HuH-7 (cell line): Measurements from ENCODE around the gene VAT1L.

ENCODE experiments used
- DNase-seq: peaks from one replicate; pipeline ENCODE4 v3.0.0; 2011; ENCODE audit warnings: low spot score

Gene VAT1L

DNA sequence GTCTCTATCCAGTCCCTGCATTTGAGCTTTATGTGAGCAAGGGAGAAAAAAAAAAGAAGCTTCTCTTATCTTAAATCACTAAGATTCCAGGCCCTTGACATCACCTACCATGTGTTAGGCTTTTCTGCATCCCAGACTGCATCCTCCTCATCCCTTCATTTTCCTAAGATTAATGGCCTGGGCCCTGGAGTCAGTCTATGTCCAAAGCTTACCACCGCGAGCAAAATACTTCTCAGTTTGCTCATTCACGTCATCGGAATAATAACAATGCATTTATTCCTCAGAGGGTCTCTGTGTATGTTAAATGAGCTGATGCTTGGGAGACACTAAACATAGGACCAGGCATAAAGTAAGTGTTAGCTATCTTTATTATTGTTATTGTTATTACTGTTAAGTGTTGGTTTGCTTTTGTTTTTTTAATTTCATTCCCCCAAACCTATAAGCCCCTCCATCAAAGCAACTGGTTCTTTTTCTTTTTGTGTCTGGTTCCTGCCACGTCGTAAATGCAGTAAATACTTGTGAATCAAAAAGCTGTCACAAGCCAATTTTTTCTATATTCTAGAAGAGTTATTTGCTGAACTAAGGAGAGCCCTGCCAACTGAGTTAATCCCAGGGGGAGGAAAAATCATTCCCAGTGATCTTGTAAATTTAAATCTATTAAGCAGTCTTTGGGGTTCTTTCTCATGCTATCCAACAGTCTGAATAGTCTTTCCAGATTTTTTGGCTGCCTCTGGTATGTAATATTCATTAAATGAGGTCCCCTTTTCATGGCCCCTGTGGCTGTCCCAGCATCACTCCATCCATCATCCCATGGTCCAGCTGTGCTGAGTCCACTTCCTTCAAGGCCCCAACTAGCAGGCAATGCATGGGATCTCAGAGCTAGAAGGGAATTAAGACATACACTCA lies 46.5 kb downstream of the VAT1L start:
- DNase-seq: no peak

DNA sequence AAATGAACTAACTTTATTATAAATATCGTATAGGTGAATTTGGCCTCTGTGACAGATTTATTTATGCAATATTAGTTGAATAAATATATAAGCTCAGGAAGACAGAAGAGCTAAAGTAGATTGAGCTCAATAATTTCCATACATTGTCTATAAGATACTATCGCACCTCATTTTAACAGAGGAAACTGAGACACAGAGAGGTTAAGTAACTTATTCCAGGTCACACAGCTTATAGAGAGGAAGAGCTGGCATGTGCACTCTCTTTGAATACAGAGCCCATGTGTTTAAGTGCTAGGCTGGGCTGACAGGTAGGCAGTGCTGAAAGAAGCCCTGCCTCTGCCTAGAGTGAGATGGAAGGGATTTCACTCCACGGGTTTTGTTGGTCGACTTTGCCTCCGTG lies 48.4 kb downstream of the VAT1L start:
- DNase-seq: no peak

DNA sequence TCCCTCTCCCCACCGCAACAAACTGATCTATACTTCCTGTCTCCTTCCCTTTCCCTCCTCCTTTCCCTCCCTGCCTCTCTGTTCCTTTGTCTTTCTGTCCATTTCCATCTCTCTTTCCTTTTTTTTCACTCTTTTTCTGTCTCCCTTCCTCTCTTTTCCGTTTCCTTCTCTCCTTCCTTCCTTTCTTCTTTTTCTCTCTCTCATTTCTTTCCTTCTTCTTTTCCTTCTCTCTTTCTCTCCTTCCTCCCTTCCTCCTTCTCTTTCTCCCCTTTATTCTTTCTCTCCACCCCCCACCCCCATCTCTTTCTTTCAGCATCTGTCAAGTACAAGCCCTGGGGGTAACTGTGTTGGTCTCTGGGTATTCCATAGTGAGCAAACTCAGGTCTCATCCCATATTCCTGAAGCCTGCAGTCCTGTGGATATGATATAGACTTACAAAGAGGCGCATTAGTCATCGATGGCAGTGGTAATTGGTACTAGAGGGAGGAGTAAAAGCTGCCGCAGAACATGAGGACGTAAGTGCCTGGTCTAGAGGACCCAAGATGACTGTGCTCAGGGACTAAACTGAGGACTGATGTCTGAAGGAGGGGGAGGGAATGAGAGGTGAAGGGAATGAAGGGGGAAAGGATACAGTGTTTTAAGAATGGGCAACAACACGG lies 50.4 kb downstream of the VAT1L start:
- DNase-seq: no peak

DNA sequence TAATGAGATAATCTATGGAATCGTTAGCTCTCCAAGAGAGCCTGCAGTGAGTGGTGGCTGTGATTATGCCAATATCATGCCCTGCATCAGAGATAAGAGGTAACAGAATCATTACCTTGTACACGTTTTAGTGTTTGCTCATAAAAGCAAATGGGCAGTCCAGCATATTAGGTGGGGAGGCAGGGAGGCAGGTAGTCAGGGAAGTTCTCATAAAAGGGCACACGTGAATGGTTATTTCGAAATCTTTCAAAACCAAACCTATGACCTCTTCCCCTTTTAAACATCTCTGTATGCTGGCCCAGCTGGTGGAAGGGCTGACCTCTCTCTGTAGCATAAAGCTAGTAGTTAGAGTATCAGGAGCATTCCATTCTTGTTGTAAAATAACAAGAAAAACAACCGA lies 51.7 kb downstream of the VAT1L start:
- DNase-seq: no peak

DNA sequence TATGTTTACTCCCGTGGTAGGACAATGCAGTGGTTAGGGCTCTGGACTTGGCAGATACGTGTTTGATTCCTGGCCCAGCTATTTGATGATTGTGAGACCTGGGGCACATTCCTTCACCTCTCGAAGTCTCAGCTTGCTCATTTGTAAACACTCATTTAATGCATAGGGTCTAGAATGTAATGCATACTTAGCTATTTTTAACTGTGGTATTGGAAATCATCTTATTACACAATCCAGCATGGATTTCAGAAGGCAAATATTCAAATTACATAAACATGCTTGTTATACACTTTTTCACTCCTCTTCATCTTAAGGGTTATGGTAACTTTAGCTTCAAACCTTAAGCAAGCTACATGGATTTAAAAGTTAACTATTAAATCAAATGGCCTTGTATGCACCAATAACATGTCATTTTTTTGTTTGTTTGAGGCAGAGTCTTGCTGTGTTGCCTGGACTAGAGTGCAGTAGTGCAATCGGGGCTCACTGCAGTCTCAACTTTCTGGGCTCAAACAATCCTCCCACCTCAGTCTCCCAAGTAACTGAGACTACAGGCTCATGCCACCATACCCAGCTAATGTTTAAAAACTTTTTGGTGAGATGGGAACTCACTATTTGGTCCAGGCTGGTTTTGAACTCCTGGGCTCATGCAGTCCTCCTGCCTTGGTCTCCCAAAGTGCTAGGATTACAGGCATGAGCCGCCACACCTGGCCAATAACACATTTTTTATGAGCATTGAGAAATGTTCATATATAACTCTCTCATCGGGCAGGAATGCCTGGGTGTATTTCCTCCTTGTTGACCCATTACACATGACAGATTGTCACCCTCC lies 52.5 kb downstream of the VAT1L start:
- no peak for DNase-seq

DNA sequence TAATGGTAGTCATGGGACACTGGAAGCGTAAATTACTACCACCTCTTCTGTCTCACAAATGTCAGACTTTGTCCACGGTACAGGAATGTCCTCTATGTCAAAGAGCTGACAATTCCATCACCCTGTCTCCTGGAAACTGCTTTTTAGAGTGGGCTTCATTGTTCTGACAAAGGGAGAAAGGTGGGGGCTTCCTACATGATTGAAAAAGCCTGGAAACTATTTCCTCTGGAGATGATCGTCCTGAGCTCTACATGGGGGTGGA lies 53.1 kb downstream of the VAT1L start:
- DNase-seq: no peak

DNA sequence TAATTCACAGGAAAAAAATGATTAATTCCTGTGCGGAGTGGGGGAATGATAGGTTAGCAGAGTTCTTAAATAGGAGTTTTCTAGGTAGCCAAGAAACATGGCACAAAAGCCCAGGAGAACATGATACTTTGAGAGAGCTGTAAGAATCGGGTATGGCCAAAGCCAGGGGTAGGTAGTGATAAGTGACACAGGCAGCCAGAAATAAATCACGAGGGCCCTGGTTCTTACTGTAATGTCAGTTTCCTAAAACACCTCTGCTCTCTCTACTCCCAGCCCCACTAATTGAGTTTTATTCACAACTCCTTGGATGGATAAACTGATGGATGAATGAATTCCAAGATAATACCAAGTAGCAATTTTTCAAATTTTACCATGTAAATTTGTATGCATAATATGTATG lies 54.1 kb downstream of the VAT1L start:
- DNase-seq: no peak

DNA sequence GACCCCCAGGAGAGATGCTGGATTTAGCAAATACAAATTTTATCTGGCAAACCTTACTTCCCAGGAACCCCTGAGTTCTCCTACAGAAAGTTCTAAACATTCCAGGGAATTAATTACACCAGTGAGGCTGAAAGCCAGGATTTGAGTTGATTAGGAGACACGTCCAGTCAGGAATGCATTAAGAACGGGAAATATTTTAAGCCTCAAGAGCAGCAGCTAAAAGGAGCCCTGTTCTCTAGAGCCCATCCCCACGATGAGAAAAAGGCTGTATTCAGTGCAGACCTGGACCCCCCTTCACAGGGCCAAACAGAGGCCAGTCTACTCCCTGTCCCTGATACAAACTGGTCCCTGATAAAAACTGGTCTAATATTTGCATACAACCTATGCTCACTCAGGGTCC lies 55.0 kb downstream of the VAT1L start:
- no peak for DNase-seq

DNA sequence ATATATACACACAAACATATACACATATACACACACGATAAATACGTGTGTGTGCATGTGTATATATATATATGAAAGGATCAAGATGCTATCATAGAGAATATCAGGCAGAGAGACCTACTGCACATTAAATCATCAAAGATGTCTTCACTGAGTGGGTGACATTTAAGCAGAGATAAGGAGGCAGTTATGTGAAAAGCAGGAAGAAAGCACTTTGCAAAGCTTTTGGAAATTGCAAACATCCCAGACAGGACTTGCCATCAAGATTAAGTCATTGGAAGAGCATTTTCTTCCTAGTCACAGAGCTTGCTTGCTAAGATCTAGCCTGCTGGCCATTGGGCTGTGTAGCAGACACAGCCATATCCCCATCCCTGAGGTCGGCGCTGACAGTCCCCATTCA lies 56.4 kb downstream of the VAT1L start:
- DNase-seq: no peak

DNA sequence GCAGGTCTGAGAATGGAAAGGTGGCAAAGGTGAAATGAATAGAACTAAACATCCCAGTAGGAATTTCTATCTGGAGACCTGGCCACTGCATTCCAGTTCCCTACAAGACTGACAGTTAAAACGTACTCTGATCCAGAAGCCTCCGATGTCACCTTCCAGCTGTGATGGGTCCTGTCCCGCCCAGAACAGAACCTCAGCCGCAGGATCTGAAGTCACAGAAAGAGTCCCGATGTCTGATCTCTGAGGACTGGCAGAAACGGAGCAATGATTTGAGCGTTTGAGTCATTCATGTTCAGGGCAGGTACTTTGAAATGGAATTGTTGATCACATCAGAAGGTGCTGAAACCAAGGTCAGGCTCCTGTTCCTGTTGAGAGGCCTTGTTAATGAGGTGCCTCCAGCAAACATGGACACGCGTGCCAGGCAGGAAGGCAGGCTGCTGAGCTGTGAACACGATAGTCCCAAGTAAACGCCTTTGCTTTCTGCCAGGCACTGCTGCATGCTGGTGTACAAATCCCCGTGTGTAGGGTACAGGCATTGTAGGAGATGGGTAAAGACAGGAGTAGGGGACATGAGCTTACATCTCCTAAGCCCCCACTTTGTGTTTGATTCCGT lies 61.4 kb downstream of the VAT1L start:
- no peak for DNase-seq

DNA sequence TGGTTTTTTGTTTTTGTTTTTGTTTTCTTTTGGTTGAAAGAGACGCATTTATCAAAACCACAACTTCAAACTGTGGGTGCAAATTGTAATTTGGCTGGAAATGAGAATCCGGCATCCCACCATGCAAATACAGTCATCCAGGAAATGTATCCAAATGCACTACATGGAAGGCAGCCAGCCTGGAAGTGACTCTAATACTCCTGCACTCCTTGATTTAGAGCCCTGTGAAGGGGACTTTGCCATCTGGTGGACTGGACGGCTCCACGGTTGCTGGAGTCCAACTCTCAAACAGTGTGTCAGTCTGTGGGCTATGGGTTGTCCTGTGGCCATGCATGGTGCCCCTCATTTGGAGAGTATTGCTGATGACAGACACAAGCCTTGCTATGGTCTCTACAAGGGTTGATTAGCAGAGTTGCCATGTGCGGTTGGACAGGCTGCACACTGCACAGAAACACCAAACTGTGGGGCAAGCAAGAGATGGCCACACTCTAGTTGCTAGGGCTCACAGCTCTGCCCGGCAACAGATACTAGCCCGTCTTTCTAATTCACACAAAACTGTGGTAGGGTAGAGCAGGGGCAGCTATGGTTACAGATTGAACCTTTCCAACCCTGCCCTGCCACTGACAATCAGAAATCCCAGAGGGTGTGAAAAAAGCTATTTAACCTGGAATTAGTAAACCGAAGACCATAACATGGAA lies 62.4 kb downstream of the VAT1L start:
- DNase-seq: no peak

DNA sequence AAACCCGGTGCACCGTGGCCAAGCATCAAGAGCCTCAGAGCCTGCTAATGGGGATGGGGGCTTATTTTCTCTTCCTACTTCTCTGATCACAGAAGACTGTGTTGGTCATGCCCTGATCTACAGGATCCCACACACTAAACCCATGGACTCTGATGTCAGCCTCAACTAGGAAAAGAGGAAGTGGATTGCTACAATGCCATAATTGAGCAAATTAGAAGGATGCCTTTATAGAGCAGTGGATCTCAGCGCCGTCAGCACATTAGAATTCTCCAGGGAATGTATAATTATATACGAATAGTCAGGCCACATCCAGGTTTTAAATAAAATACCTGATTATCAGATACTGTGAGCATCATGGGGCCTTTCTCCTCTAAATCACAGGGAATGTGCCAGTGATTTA lies 64.8 kb downstream of the VAT1L start:
- DNase-seq: no peak

DNA sequence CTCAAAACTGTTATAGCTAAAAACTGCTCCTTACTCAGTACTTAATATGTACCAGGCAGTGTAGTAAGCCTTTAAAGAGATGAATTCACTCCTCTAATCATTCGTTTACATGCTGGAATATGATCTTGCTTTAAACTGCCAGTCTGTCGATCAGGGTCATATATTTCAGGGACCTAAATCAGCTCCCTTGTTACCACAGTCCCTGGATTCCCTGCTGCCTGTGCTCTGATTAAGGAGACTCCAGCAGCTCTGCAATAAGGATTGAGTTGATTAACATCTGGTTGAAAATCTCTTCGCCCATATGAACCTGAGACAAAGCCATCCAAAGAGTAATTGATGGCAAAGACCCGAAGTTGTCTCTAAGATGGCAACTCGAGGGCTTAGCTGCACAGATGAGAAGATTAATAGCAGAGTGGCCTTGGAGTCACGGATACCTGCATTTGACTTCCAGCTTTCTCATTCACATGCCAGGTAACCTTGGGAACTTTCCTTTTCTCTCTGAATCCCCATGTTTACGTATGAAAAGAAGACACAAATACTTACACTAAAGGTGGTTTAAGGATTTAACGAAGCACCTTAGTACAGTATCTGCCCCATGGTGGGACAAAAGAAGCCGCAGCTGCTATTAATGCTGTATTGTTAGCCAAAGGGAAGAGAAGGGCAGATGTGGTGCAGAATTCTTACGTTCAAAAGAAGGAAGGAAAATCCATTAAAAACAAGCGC lies 68.2 kb downstream of the VAT1L start:
- no peak for DNase-seq

DNA sequence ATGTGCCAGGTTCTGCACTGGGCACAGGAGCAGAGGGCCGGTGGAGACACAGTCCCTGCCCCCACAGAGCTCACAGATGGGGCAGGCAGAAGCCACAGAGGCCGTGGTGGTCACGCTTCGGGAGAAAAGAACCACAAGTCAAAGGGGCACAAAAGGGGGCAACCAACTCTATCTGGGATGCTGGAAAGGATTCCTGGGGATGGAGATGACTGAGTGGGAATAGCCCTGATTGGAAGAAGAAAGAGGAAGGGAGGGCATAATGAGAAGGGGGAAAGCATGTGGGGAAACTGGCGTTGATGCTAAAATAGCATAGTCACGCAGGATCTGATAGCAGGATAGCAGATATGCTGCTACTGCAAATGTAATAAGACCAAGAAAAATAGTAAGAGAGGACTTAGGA lies 69.7 kb downstream of the VAT1L start:
- DNase-seq: no peak

DNA sequence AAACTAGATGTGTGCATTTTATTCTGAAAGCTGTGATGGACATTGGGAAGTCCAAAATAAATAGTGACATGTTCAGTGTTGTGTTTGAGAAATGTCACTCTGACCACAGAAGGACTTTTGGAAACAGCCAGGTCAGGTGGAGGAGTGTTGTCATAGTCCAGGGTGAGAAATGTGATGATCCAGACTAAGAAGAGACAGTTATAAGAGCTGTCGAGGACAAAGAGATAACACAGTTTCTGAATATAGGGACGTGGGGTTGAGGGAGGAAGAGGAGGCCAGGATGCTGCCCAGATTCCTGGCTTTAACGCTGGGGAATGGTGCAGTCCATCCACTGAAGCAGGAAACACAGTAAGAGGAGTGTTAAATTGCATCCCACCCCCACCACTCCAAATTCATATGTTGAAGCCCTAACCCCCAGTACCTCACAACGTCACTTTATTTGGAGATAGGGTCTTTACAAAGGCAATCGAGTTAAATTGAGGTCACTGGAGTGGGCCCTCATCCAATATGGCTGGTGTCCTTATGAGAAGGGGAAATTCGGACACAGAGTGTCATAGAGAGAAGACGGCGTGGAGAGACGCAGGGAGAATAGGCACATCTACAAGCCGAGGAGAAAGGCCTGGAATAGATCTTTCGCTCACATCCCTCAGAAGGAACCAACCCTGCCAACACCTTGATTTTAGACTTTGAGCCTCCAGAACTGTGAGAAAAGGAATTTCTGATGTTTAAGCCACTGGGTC lies 71.3 kb downstream of the VAT1L start:
- no peak for DNase-seq

DNA sequence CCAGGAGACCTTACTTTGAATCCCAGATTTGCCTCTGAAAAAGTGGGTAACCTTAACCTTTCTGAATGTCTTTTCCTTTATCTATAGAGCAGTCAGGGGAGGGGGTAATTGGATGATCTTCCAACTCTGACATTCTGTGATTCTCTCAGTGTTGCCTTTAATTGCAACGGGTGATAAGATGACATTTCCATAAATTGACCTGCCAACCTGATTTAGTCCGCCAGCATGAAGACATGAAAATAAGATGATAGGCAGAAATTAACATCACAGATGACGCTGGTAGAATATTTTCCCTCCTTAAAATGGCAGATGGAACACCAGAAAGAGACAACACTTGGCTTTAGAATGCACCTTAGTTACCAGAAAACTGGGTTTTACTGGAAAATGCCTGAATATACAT lies 72.6 kb downstream of the VAT1L start:
- no peak for DNase-seq

DNA sequence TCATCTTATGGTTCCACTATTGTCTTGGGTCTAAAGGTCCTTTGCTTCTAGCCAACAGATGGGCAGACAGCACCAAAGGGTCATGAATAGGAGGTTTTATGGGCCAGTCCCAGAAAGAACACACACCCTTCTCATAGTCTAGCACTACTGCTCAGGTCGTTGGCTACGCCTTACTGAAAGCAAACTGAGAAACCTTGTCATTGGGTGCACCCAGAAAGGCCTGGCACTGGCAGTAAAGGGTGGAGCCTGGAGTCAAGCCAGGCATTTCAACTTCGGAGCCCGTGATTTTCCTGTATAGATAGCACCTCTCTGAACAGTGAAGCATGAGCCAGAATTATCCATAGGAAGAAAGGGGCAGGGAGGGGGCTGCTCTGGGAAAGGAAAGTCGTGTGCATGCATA lies 74.9 kb downstream of the VAT1L start:
- DNase-seq: no peak

DNA sequence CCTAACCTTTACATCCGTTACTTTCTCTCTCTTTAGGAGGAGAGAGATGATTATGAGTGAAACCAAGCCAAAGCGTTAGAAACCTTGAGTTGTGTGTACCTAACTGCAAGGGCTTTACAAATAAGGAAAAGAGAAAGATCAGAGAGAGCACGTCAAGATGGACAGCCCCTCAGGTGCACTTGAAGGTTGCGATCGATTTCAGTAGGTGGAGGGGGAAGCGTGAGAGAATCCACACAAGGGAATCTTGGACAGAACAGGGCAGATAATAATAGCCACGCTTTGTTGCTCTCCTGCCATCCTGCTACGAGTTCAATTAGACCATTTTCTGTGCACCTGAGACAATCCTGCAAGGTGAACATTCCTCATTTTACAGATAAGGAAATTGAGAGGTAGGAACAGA lies 78.4 kb downstream of the VAT1L start:
- no peak for DNase-seq

DNA sequence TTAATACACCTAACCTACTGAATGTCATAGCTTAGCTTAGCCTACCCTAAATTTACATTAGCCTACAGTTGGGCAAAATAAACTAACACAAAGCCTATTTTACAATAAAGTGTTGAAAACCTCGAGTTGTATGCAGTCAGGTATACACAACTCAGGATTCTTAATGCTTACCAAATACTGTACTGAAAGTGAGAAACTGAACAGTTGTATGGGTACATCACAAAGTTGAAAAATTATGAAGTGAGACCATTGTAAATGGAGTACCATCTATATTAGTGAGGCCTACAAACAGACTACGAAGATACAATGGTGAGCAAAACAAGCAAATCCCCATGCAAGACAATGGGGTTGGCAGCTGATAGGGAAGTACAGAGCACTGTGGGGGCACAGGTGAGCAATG lies 79.7 kb downstream of the VAT1L start:
- no peak for DNase-seq

DNA sequence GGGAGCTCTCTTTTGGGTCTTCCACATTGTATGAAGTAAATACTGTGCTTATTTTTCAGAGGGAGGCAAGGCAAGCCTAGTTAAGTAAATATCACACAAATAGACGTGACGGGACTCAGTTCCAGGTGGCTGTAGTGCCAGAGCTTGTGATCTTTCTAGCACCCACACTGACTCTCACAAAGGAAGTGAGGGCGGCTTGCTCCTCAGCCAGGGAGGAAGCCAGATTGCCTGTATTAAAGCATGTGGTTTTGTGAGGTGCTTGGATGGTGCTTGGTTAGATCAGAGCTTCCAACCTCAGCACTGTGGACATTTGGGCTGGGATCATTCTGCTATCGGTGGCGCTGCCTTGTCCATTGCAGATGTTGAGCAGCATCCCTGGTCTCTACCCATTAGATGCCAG lies 80.1 kb downstream of the VAT1L start:
- no peak for DNase-seq
